Nephron progenitor cell (in vitro differentiated cells): ENCODE data around the gene AAK1.

Source experiments
- DNase-seq: peaks from one replicate; pipeline ENCODE4 v3.0.0; 2021
- H3K27ac Mint-ChIP-seq: 2 replicates; pipeline ENCODE4 v1.8.0; 2021; ENCODE audit warnings: mild to moderate bottlenecking, moderate library complexity, mixed read lengths
- H3K27me3 Mint-ChIP-seq: 2 replicates; pipeline ENCODE4 v1.8.0; 2021; ENCODE audit warnings: mild to moderate bottlenecking, low read depth, mixed read lengths; ENCODE audit not compliant: poor library complexity
- H3K36me3 Mint-ChIP-seq: 2 replicates; pipeline ENCODE4 v1.8.0; 2021; ENCODE audit warnings: low read depth, mixed read lengths
- H3K4me1 Mint-ChIP-seq: 2 replicates; pipeline ENCODE4 v1.8.0; 2021; ENCODE audit warnings: mixed read lengths
- H3K4me3 Mint-ChIP-seq: 2 replicates; pipeline ENCODE4 v1.8.0; 2021; ENCODE audit warnings: mild to moderate bottlenecking, moderate library complexity, mixed read lengths
- H3K9me3 Mint-ChIP-seq: 2 replicates; pipeline ENCODE4 v1.8.0; 2021; ENCODE audit warnings: mild to moderate bottlenecking, moderate library complexity, mixed read lengths
- TF ChIP-seq, protein P1 (sequence below): fragments of 200-600 bp; sonication (generic); IDR thresholded peaks from 2 replicates; pipeline ENCODE4 v1.5.0; 2021; ENCODE audit warnings: antibody characterized with exemption

AAK1 gene

GRCh38 chr2:69474688-69475087 is 168.9 kb downstream of the AAK1 start:
- H3K4me1 Mint-ChIP-seq: peaks cover 18% of the 10 kb centered on the region
- H3K27ac Mint-ChIP-seq: no peak overlapping the region

DNA sequence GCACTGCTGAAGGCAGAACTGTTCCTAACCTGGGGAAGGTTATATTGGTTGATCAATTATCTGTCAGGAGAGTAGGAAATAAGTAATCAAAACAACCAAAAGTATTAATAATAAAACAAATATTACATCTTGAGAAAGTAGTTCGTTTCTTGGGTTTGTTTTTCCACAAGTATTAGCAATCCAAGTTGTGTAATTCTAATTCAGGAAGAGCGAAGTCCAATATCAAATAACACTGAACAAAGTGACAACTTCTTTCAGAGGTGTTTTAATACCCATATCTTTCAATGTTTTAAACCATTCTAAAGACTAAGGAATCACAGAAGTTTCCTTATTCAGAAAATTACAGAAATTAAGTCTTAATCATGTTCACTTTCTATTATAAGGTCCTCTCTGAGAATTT is 171.7 kb downstream of the AAK1 start:
- TF ChIP-seq, protein P1, sequence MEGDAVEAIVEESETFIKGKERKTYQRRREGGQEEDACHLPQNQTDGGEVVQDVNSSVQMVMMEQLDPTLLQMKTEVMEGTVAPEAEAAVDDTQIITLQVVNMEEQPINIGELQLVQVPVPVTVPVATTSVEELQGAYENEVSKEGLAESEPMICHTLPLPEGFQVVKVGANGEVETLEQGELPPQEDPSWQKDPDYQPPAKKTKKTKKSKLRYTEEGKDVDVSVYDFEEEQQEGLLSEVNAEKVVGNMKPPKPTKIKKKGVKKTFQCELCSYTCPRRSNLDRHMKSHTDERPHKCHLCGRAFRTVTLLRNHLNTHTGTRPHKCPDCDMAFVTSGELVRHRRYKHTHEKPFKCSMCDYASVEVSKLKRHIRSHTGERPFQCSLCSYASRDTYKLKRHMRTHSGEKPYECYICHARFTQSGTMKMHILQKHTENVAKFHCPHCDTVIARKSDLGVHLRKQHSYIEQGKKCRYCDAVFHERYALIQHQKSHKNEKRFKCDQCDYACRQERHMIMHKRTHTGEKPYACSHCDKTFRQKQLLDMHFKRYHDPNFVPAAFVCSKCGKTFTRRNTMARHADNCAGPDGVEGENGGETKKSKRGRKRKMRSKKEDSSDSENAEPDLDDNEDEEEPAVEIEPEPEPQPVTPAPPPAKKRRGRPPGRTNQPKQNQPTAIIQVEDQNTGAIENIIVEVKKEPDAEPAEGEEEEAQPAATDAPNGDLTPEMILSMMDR: no peak
- Mint-ChIP-seq H3K27ac (no peak overlapping the region), H3K4me1 (peaks cover 13% of the 10 kb centered on the region), H3K4me3 (no peak overlapping the region), H3K9me3 (no peaks in the 10 kb centered on the region), H3K27me3 (no peaks in the 10 kb centered on the region), H3K36me3 (peaks cover 15% of the 10 kb centered on the region)
- no peak for DNase-seq

More at GRCh38 chr2:69474688-69475087, 168.9 kb downstream of the AAK1 start:
- DNase-seq: no peak
- no peak overlapping the region for H3K4me3 Mint-ChIP-seq
- H3K9me3 Mint-ChIP-seq: no peaks in the 10 kb centered on the region
- TF ChIP-seq, protein P1: no peak
- no peaks in the 10 kb centered on the region for H3K27me3 Mint-ChIP-seq
- peaks cover 15% of the 10 kb centered on the region for H3K36me3 Mint-ChIP-seq

DNA sequence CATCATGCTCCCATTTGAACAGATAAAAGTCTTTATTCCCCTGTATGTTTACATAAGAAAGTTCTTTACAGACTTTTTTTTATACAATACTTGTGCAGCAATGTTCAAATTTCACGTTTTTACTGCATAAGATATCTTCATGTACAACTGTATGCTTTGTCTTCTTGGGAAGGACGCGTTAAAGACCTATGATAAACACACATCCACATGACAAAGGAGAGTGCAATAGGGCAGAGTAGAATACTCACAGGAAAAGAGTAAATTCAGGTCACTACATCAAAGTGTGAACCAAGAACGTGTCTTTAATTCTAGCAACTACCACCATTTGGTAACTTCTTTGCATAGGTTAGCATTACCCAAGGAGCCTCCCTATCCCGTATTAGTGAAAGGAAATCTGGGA is 172.6 kb downstream of the AAK1 start:
- Mint-ChIP-seq H3K4me3 (no peak overlapping the region), H3K27ac (no peak overlapping the region), H3K27me3 (no peaks in the 10 kb centered on the region), H3K36me3 (peaks cover 17% of the 10 kb centered on the region), H3K9me3 (no peaks in the 10 kb centered on the region), H3K4me1 (peaks cover 13% of the 10 kb centered on the region)
- TF ChIP-seq, protein P1: no peak
- DNase-seq: no peak

DNA sequence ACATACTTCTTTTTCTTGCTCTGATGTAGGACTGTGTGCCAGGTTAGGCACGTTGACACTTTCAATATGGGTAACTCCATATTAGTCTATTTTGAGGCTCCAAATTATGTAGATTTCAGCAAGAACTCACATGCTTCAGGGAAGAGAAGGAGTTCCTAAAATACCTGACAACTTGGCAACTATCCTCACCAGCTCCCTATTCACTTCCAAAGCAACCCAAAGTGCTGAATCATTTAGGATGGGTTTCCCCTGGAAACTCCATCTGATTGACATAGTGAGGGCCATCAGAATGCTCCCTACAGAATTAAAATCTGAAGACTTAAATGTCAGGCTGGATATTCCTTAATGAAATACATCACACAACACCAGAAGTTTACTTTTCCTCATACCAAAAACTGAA is 173.8 kb downstream of the AAK1 start:
- Mint-ChIP-seq H3K9me3 (no peaks in the 10 kb centered on the region), H3K4me3 (no peak overlapping the region), H3K36me3 (peaks cover 16% of the 10 kb centered on the region), H3K27me3 (no peaks in the 10 kb centered on the region), H3K4me1 (peaks cover 6% of the 10 kb centered on the region), H3K27ac (no peak overlapping the region)
- DNase-seq: no peak
- TF ChIP-seq, protein P1: no peak

DNA sequence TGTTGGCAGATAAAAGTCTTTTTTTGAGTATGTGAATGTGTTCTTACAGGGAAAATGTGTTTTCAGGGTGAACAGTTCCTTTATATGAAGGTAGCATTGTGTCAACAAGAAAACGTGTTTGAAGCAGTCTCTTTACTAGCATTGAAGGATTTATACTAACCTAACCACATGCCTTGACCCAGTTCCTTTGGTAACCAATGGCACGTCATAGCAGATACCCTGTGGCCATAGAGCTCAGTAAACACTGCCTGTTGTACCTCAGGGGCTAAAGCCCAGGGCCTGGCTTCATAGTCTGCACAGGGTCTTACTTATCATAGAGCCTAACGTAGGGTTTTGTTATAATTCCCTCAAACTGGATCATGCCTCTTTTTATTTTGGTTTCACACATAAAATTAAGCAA is 174.2 kb downstream of the AAK1 start:
- H3K9me3 Mint-ChIP-seq: no peaks in the 10 kb centered on the region
- H3K4me1 Mint-ChIP-seq: peaks cover 5% of the 10 kb centered on the region
- H3K27ac Mint-ChIP-seq: no peak overlapping the region
- peaks cover 16% of the 10 kb centered on the region for H3K36me3 Mint-ChIP-seq
- no peak for DNase-seq
- no peaks in the 10 kb centered on the region for H3K27me3 Mint-ChIP-seq
- TF ChIP-seq, protein P1: no peak
- no peak overlapping the region for H3K4me3 Mint-ChIP-seq

DNA sequence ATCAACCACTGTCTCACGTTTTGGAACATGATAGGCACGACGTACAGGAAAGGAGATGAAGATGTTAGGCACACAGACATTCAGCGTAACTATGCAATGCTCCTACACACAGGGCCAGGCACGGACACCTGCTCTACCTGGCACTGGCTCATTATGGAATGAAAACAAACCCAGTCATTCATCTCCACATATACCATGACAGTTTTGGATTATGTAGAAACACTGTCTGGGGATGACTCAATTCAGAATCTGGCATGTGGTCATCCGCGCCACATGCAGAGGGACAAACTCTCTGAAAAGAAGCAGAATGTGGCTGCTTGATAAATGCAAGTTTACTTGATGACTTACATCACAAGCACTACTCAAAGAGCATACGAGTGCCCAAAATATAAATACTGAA is 176.8 kb downstream of the AAK1 start:
- no peak for DNase-seq
- Mint-ChIP-seq H3K4me1 (no peaks in the 10 kb centered on the region), H3K27ac (no peak overlapping the region), H3K4me3 (no peak overlapping the region), H3K27me3 (no peaks in the 10 kb centered on the region), H3K36me3 (peaks cover 25% of the 10 kb centered on the region), H3K9me3 (no peaks in the 10 kb centered on the region)
- TF ChIP-seq, protein P1: no peak
